GM21723 (cell line): ENCODE results near the gene GREB1L.

Experiments used
- ATAC-seq: cut with Tn5 transposase; IDR thresholded peaks from one replicate; pipeline ENCODE4 v1.9.1; 2021; ENCODE audit warnings: mild to moderate bottlenecking, moderate library complexity; ENCODE audit not compliant: unreplicated experiment

Gene GREB1L

DNA sequence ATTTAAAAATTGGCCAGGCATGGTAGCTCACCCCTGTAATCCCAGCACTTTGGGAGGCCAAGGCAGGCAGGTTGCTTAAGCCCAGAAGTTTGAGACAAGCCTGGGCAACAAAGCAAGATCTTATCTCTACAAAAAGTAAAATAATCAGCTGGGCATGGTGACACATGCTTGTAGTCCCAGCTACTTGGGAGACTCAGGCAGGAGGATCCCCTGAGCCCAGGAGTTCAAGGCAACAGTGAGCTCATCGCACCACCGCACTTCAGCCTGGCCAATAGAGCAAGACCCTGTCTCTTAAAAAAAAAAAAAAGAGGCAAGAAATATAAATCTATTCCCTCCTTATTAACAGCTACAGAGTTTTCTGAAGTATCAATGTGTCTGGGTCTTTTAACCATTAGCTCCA, 306.6 kb downstream of the GREB1L start:
- no peak for ATAC-seq

DNA sequence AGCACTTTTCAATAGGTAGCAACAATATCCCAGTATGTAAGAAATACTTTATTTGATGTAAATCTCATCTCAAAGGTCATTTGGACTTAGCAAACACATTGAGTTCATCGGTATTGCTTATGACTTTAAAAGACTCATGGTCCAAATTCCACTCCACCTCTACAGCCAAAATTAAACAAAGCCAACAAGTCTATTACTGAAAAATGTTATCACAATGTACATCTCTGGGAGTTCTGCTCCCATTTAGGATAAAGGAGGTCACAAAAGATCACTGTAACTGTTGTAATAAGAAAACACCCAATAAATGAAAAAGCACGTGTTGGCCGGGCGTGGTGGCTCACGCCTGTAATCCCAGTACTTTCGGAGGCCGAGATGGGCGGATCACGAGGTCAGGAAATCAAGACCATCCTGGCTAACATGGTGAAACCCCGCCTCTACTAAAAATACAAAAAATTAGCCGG, 308.5 kb downstream of the GREB1L start:
- ATAC-seq, result no peak

DNA sequence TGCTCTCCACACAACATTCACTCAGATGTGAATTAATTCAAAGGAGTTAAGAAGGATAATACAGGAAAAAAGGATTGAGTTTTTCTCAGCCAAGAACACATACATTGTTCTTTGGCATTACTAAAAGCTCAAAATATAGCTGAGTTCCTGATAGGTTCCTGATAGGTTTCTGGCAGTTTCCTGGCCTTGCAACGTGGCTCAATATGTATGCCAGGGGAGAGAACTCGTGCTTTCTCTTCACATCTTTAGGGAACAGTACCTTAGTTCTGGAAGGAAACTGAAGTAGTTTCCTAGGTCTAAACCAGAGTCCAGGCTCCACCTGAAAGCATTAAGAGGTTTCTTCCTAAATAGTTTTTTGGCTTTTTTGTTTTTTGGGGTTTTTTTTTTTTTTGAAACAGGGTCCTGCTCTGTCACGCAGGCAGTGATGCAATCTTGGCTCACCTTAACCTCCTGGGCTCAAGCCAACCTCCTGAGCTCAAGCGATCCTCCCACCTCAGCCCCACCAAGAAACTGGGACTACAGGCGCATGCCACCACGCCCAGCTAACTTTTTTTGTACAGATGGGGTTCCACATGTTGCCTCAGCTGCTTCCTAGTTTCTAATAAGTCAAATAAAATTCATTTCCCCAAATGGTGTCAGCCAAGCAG, 315.7 kb downstream of the GREB1L start:
- no peak for ATAC-seq

DNA sequence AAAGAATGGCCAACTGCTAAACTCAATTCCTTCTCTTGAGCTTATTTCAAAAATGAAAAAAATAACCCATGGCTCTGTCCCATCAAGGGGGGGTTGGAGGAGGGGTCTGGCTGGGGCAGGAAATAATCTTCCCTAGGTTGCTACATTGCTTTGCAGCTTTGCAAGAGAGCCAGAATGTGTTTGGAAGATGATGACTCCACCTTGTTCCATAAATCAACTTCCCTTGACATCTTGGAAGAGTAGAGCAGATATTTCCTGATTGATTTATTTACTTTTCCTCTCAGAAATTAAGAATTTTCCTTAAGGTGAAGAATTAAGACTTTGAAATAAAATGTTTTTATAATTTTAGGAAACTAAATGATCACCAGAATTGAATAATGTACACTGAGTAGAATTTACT, 317.2 kb downstream of the GREB1L start:
- ATAC-seq, result no peak

DNA sequence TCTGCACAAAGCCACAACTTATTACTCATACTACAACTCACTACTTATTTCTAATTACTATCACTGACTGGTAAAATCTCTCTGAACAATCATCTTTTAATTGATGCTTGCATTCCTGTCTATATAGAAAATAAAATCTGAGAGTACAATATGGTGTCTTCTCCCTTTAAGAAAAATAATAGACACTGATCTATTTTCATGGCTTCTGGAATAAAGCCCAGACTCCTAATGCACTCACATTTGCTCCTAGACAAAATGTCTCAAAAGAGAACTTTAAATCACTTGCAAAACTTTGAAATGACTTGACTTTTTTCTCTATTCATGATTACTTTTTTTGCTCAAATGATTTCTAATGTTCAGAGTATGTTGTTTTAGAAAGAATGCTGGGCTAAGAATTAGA, 329.7 kb downstream of the GREB1L start:
- no peak for ATAC-seq
